H1 (cell line): ENCODE measurements around the gene RPL3. TPM values are rescaled to one million over a fixed set of nuclear protein-coding genes. Genes with fewer than 3 reads are reported as not detected.

Experiments used
- CHD1 ChIP-seq: IDR thresholded peaks from 2 replicates; pipeline ENCODE4 v1.6.1; 2012; ENCODE audit warnings: low read depth, low read length, improper control_type of control experiment
- TAF7 ChIP-seq: optimal IDR thresholded peaks from 2 replicates; pipeline ENCODE3; 2011; ENCODE audit warnings: low read depth, mild to moderate bottlenecking, inconsistent platforms, low read length, moderate library complexity, borderline replicate concordance
- polyA plus RNA-seq, 7 experiments: library from polyadenylated mRNA; depleted of rRNA in 3 of 7; stranded (reverse) in 5 of 7; unstranded in 2 of 7; fragments of >200 nt in 5 of 7; fragments of 200-250 nt in 2 of 7; gene quantifications; 1 replicate in 5 of 7; 2 replicates in 1 of 7; 4 replicates in 1 of 7; pipeline versions ENCODE4 v1.2.1 to v1.2.3, GENCODE V29; 2011 to 2013; ENCODE audit warnings: missing spikeins in 2 of 7, mixed read lengths in 2 of 7
- total RNA-seq: library from RNA; stranded (reverse); fragmentation: NEBNext Ultra II Directional; extraction: Animal tissue kit (Norgen Biotek cat#: 25700); gene quantifications from 2 replicates; pipeline ENCODE4 v1.2.1, GENCODE V29; 2021

Gene RPL3
- total and polyA plus RNA-seq, 2 of the 8 experiments (the other 6 are each of a cell fraction or from before 2014, with no cell fraction given) = 2,865 to 5,466 TPM

- TF ChIP-seq TAF7 (peak; percentile 11), CHD1 (no peak)
These were observed 5.0 kb downstream of the RPL3 start (continued) for GRCh38 chr22:39314251-39314971.
